ENCODE data around the gene CYB561D2.
"Not testable (repeated sequence)": the region's sequence is repeated elsewhere in the genome, so short reads cannot be mapped to it uniquely, and the experiment has no call there.

Gene CYB561D2, protein sequence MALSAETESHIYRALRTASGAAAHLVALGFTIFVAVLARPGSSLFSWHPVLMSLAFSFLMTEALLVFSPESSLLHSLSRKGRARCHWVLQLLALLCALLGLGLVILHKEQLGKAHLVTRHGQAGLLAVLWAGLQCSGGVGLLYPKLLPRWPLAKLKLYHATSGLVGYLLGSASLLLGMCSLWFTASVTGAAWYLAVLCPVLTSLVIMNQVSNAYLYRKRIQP

DNA sequence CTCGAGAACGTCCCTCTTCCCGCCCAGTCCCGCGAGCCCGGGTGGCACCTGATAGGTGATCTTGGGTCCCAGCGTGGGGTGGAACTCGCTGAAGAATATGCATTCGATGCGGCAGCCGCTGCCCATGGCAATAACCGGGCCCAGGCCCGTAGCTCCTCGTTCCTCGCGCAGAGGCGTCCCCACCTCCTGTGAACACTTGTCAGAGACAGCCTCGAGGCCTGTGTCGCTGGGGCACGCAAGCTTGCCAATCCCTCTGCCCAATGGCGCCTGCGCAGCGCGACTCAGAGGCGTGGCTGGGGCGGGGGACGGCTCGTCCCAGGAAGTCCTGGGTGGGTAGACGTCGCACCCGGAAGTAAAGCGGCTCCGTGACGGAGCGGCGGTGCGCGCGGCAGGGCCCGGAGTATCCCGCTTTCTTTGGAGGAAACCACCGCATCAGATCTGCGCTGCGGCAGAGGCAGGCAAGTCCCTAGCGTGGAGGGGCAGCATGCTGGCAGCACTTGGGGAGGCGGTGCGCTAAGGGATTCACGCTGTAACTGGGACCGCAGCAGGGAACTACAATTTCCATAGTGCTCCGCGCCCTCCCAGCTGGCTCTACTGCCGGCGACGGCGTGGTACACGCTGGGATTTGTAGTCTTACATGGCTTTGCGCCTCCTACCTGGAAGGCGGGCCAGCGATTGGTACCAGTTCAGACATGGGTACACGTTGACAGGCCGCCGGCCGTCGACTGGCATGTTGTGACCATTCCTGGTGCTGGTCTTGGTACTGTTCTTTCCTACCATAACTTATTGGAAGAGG, at the start of gene CYB561D2, which contains the start of gene NPRL2:
Gene CYB561D2 (plus strand): TSS at position 336 of the 796 bp plus-strand sequence. CDS start 572 bp downstream, outside the sequence.
Gene NPRL2 (minus strand): TSS at position 249 of the 796 bp plus-strand sequence. CDS start 123 bp downstream, at position 126.
- DNase-seq (ENCODE audit: low read depth in 2 of 2): peak; percentile 76 to 79

DNA sequence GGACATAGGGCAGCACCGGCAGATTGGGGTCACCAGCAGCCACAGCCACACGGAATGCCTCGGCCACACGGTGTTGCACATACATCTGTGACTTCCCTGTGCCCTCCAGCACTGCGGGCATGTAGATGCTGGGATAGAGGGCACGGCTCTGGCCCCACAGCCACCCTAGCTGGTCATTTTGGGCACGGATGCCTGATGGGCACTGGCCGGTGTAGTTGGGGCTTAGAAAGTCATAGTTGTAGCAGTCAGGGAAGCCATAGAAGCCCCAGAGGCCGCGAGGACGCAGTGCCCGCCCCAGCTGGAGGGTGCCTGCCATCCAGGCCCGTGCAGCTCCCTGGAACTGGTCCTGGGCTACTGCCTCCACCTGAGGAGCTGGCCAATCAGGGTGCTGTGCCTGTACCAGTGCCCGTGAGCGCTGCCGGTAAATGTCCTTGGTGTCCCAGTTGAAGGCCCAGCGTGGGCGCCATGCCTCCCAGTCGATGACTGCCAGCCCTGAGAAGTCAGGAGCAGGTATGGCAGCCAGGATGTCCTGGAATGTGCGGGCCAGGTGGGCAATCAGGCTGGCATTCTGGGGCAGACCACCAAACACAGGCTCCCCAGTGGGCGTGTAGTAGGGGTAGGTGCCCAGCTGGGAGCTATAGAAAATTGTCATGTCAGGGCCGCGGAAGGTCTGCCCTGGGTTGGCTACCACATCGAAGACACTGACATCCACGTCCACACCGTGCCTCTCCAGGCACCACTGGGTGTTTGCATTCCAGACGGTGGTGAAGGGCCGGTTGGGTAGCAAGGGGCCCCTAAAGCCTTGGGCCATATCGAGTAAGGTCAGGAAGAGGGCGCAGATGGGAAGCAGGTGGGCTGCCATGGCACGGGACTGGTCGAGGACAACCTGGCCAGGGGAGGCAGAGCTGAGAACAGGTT, 48.3 kb upstream of the CYB561D2 start:
- no peak for DNase-seq (ENCODE audit: low read depth in 2 of 2)

DNA sequence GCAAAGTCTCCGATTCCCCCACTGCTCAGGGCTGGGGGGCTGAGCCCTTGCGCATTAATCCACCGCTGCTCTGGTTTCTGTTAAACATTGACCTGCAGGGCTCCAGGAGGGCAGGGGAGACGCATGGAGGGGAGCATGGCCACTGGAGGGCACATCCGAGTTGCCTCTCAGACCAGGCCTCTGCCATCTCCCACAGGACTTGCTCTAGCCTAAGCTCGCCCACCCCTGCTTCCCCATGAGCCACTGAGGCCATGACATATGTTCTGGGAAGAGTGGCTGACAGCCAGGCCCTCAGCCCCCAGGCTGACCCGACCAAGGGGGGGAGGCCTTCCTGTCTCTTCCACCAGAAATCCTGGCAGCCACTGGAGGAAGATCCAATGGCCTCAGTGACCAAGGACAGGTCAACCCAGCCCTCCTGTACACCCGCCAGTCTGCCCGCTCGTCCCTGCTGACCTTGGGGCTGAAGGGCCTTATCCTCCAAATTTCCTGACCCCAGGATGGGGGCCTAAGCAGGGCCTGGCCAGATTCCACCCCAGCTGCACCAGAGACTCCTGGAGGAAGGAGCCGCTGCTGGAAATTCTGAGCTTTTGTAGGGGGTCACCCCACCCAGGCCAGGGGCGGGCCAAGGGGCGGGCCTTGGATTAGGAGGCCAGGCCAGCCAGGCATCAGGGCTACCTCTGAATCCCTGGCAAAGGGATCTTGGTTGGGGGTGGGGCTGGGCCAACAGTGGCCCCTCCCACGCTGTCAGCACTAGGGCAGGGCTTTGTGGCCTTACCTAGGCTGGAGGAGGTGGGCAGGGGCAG, 47.4 kb upstream of the CYB561D2 start, which contains the start of gene HYAL1:
Gene HYAL1 (minus strand): TSS at position 562 of the 803 bp plus-strand sequence. CDS start 618 bp downstream, outside the sequence.
- DNase-seq (ENCODE audit: low read depth in 2 of 2): no peak

DNA sequence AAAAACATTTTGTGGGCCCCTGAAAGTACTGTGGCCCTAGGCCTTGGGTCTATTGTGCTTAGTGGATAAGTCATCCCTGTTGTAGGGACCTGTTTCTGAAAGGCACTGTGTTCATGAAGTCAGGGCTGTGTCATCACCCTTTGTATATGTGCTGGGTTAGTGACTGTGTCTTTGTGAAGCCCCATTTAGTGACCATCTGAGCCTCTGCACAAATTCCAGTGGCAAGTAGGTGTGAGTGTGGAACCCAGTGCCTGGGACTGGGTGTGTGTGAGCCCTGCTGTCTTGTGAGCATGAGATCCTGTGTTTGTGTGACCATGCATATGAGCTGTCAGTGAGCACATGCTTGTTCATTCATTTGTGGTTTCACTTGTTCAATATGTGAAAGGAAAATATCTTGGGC, 46.1 kb upstream of the CYB561D2 start:
- no peak for DNase-seq (ENCODE audit: low read depth in 2 of 2)

DNA sequence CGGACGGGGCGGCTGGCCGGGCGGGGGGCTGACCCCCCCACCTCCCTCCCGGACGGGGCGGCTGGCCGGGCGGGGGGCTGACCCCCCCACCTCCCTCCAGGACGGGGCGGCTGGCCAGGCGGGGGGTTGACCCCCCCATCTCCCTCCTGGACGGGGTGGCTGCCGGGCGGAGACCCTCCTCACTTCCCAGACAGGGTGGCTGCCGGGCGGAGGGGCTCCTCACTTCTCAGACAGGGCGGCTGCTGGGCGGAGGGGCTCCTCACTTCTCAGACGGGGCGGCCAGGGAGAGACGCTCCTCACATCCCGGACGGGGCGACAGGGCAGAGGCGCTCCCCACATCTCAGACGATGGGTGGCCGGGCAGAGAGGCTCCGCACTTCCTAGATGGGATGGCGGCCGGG, 38.6 kb upstream of the CYB561D2 start:
- DNase-seq (ENCODE audit: low read depth in 2 of 2): not testable (repeated sequence)

DNA sequence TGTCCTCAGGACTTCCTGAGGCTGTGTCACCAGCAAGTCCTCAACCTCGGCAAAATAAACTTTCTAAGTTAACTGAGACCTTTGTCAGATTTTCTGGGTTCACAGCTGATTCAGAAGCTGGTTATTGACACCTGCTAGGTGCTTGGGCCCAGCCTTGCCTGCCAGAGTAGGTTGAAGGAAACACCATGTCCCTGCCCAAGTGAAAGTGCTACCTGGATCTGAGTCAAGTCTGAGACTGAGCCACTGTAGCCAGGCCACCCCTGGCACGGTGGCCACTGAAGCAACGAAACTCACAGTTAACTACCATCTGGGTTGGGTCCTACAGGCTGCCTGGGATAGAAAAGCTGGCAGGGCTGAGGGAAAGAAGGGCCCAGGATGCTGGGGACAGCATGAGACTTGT, 36.3 kb upstream of the CYB561D2 start:
- DNase-seq (ENCODE audit: low read depth in 2 of 2): no peak

DNA sequence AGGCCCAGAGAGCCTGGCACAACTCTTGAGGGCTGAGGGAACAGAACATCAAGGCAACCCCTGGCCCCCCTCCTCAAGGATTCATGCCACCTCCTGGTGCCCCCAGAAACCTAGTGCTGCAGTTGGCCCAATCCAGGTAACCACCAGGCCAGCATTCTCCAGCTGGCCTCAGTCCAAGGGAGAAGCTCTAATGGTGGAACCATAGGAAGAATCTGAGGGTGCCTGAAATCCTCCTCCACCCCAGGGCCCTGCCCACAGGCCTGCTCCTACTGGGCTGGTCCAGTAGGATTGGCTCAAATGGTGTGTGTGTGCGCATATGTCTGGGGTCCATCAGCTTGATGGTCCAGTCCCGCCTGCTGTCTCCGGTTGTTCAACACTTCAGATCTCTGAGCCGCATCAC, 35.8 kb upstream of the CYB561D2 start:
- no peak for DNase-seq (ENCODE audit: low read depth in 2 of 2)

DNA sequence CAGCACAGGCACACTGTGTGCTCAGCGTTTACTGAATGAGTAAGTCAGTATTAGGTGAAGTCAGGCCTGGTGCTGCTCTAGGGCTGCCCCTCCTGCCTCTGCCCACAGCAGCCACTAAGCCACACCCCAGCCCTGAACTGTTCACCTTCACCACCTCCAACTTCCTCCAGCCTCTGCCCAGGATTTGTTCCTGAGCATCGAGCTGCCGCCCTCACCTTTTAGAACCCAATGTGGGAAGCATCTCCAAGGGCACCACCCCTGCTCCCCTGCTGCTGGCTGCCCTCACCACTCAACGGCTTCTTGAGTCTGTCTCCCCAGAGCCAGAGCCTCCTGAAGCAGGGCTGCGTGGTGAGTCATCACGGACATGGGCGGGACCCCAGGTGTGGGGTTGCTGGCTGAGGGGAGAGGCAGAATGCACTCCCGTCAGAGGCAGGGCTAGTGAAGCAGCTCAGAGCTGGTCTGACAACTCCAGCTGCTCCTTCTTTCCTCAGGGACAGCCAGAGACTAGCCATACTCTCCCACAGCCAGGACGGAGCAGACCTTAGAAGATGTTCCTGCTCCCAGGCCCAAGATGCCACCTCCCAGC, 33.9 kb upstream of the CYB561D2 start:
- no peak for DNase-seq (ENCODE audit: low read depth in 2 of 2)

DNA sequence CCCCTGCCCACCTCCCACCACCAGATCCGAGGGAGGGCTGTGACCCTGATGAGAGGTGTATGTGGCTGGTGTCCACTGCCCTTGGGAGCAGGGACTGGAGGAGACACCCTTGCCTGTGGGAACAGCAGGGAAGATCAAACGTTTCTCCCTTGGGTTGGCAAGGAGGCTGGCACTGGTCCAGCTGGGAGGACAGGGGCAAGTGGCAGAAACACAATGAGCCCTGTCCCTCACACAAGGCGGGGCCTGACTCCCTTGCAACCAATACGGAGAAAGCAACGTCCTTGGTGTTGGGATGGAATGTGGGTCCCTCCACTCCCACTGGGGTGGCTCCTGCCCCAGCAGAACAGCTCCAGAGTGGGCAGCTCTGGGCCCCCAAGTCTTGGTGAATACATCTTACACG, 33.4 kb upstream of the CYB561D2 start:
- no peak for DNase-seq (ENCODE audit: low read depth in 2 of 2)

DNA sequence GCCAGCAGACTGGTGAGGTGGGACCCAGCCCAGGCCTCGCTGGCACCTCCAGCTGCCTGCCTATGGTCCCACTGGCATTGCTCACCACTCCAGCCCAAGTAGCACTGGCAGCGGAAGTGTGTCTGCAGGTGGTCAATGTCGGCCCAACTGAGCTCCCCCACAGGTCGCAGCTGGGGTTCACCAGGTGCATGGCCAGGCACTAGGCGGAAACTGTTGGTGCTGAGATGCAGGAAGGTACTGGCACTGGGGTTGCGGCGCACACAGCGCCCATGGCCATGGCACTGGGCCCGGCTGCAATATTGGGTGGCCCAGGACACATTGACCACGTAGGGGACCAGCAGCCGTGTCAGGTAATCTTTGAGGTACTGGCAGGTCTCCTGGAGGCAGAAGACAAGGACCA, 32.5 kb upstream of the CYB561D2 start:
- DNase-seq (ENCODE audit: low read depth in 2 of 2): no peak

DNA sequence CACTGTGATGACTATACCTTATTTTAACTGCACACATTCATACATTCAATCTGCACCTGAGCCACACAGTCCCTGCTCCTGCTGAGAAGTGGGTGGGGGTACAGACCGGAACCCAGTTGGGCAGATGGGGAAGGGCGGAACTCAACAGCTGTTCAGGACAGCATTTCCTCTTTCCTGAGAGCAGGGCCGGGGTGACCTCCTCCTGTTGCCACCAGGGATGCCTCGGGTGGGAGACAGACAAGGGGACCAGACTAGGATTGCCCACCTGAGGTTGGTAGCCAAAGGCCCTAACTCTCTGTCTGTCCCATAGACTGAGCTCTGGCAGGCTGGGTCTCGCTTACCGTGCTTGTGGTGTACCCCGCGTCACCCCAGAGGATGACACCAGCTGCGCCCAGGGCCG, 32.0 kb upstream of the CYB561D2 start:
- no peak for DNase-seq (ENCODE audit: low read depth in 2 of 2)

DNA sequence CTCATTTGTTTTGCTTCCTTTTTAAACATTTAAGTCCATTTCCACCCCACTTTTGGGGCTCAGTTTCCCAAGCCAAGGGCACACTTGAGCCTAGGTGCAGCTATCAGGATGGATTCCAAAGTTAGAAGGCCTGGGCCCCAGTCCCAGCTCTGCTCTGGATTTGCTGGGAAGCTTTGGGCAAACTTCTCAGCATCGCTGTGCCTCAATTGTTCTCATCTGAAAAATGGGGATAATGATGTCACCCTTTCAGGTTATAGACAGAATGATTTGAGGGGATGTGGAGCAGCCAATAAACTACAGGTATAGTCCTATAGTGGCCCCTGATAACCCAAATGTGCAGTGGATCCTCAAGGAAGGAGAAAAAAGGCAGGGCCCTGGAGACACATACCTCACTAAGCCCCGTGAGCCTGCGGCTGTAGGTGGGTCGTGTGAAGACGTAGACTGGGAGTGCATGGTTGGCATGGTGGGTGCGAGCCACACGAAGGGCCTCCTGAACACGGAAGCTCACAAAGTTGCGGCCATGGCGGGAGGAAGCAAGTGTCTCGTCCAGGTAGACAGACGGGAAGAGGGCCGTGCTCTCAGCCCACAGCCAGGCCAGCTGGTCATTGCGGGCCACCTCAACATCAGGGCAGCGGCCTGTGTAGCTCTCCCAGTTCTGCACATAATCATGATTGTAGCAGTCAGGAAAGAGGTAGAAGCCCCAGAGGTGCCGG, 31.3 kb upstream of the CYB561D2 start:
- DNase-seq (ENCODE audit: low read depth in 2 of 2): no peak

DNA sequence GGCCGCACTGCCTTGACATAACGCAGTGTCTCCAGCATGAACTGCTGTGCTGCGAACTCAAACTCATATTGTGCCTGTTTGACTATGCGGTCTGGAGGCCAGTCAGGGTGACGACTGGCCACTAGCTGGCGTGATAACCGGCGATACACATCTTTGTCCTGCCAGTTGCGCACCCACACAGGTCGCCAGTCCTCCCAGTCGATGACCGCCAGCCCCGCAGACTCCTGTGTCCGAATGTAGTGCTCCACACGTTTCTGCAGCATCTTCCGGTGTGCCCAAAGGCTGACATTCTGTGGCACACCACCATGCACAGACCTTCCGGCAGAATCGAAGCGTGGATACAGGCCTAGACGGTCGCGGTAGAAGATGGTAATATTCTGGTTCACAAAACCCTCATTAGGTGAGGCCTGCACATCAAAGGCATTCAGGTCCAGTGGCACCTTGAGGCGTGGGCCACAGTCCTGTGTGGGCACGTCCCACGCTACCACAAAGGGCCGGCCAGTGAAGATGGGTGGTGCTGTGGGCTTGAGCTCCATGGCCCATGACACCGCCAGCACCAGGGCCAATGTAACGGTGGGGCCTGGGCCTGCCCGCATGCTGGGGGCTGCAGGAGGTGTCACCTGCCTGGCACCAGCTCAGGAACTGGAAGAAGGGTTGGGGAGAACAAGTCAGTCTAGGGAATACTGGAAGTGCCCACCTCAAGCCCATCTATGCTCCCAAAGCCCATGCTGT, 30.6 kb upstream of the CYB561D2 start:
- no peak for DNase-seq (ENCODE audit: low read depth in 2 of 2)

DNA sequence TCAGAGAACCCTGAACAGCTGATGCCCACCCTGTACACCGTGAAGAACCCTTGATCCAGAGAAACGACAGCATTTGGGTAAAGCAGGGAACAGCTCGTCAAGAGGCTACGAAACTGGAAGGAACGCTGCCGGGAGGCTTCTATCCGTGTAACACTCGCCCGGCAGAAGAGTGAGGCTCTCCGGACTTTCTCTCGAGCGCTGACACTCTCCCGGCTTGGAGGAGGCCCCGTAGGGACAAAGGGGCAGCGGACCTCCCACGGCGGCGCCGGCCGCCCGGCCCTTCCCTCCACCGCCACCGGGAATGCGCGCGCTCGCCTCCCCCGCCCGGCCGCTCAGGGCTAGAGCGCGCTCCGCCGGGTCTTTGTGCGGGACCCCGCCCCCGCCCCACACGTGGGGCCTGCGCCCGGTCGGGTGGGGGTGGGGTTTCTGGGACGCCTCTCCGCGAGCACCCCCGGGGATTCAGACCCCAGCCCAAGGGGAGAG, 29.8 kb upstream of the CYB561D2 start:
- no peak for DNase-seq (ENCODE audit: low read depth in 2 of 2)

DNA sequence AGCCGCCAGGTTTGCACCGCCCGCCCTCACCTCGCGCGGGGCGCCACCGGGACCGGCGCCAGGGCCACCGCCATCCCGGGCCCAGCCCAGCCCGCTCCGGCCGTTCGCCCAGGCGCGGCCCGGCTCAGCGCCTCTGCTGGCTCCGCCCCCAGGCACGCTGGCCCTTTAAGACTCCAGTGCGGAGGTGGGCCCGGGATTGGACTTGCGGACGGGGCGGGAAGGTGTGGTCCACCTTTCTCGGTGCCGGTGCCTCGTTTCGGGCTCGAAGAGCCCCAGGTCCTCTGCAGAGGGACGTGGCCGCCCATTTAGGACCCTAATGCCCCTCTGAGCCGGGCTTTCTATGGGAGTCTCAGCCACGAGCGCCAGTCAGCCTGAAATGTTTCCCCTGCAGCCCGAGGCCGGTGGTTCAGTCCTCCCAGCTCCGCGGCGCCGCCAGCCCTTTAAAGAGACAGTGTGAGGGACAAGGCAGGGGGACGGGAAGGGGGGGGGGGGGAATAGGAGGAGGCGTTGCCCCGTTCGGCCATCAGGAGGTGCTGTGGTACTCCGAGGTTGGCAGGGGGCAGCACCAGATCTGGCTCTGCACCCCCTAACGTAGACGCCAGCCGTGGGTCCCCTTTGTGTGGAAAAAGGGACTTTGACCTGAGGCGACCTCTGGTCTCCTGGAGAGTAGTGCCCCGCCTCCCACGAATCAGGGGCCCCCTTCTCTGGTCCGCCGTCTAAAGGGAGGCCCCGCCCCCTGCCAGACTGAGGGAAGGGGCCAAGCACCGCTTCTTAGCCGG, 29.1 kb upstream of the CYB561D2 start:
- DNase-seq (ENCODE audit: low read depth in 2 of 2): peak; percentile 75 to 78

DNA sequence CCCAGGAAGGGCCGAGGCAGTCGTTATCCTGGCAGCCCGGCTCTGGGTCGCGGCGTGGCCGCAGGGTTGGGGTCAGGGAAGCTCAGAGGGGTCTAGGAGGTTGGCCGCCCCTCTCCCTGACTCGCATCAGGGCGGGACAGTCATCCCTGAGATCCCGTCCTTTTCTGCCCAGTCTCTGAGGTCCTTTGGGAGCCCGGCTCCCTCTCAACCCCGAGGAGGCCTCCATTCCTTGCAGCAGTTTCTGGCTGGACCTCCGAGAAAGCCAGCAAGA, 28.6 kb upstream of the CYB561D2 start:
- DNase-seq (ENCODE audit: low read depth in 2 of 2): no peak

DNA sequence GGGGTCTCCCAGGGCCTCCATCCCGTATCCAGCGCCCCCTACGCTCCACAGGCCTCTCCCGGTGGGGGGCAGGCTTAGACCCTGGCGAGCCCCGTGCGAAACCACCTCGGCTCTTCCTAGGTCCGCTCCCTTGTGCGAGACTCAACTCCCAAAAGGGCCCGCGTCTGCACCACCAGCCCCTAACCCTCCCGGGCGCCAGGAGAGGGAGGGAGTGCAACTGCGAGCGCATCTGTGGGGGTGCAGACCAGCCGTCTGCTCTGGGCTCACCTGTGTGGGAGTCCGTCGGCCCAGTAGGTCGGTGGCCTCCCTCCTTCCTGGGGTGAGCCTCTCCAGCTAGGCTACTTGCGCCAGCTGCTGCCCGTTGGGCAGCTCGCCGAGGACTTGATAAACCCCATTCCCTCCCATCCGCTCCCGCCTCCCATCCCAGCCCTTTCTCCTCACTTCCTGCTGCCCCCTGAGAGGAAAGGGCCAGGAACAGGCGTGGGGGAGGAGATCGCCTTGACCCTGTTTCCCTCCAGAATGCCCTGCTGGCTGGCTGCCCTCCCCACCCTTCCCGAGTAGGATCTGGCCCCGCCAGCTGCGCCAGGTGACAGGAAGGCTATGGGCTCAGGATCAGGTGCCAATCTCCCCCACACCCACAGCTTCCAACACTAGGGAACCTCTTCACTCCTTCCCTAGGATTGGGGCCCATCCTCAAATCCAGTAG, 28.1 kb upstream of the CYB561D2 start, which contains the start of gene HYAL2:
Gene HYAL2 (minus strand): TSS at position 360 of the 706 bp plus-strand sequence. CDS start 2,256 bp downstream, outside the sequence.
- DNase-seq (ENCODE audit: low read depth in 2 of 2): no peak

DNA sequence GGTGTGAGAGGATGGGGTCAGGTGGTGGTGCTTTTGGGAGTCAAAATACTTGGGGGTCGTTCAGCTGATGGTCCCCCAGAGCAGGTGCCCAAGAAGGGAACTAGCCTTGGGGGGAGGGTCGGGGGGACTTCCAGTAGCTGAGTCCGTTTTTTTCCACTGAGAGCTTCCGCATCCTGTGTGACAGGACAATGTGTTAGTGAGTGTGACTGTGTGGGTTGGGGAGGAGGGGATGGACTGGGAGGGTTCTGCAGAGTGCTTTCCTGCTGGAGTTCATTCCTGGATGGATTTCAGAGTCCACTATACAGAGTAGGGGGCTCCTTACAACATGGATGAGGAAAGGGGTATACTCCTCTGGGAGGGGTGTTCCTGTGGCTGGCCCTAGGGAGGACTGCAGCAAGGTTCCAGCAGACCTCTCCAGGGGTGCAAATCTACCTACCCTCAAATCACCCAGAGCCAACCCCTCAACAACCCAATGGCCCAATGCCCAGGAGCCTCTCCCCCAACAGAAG, 27.5 kb upstream of the CYB561D2 start:
- DNase-seq (ENCODE audit: low read depth in 2 of 2): no peak

All from fibroblast of skin of left quadriceps (primary cell).